Sigmoid colon (tissue), 4 donors: ENCODE results near the gene SLC8A1.

ENCODE experiments used
- EP300 ChIP-seq, 4 donors: sonication (generic); formaldehyde crosslinking; IDR thresholded peaks; one replicate each; pipeline ENCODE4 v1.6.1; 2017; ENCODE audit warnings: antibody characterized with exemption in 4 of 4
- POLR2A ChIP-seq, 2 donors: fragments of 450-650 bp; IDR thresholded peaks; one replicate each; pipeline ENCODE4 v1.6.1; 2016; ENCODE audit warnings: antibody characterized with exemption in 2 of 2, mild to moderate bottlenecking in 2 of 2, moderate library complexity in 2 of 2
- POLR2AphosphoS5 ChIP-seq, 4 donors: sonication (generic); formaldehyde crosslinking; IDR thresholded peaks; one replicate each; pipeline ENCODE4 v1.6.1; 2017; ENCODE audit warnings: antibody characterized with exemption in 4 of 4
- TF ChIP-seq, protein P1 (sequence below), 4 experiments: fragments of 450-650 bp in 3 of 4; fragments of 200-600 bp in 1 of 4; IDR thresholded peaks; one replicate each; pipeline ENCODE4 v1.5.1; 2016 to 2019; ENCODE audit warnings: antibody characterized with exemption in 4 of 4, mild to moderate bottlenecking in 3 of 4, moderate library complexity in 2 of 4

DNA sequence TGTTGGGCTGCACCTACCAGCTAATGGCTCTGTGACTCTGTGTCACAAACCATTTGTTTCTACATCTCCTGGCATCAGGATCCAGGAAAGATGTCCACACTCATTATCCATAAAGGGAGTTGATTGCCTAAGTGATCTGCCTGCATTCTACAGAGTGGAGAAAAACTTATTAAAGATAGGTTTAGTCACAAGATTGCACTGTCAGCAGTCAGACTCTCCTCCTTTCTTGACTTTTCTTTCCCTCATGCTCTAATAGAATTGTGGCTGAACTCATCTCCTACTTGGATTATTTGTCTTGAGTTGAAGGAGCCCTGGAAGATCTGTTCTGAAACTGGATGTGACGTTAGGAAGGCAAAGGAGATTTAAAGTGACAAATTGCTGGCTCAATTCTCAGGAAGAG is 152.7 kb downstream of the SLC8A1 start:
- TF ChIP-seq POLR2A (IDR thresholded peaks at IDR 0.05) (no peak), EP300 (IDR thresholded peaks at IDR 0.05) (no peak), POLR2AphosphoS5 (IDR thresholded peaks at IDR 0.05) (no peak)
- TF ChIP-seq, protein P1, sequence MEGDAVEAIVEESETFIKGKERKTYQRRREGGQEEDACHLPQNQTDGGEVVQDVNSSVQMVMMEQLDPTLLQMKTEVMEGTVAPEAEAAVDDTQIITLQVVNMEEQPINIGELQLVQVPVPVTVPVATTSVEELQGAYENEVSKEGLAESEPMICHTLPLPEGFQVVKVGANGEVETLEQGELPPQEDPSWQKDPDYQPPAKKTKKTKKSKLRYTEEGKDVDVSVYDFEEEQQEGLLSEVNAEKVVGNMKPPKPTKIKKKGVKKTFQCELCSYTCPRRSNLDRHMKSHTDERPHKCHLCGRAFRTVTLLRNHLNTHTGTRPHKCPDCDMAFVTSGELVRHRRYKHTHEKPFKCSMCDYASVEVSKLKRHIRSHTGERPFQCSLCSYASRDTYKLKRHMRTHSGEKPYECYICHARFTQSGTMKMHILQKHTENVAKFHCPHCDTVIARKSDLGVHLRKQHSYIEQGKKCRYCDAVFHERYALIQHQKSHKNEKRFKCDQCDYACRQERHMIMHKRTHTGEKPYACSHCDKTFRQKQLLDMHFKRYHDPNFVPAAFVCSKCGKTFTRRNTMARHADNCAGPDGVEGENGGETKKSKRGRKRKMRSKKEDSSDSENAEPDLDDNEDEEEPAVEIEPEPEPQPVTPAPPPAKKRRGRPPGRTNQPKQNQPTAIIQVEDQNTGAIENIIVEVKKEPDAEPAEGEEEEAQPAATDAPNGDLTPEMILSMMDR (IDR thresholded peaks at IDR 0.05), result no peak
